GM18867 (cell line): Measurements from ENCODE around the gene GLB1L3.
"Not testable (repeated sequence)": the region's sequence is repeated elsewhere in the genome, so short reads cannot be mapped to it uniquely, and the experiment has no call there.

Source experiments
- ATAC-seq: cut with Tn5 transposase; IDR thresholded peaks from one replicate; pipeline ENCODE4 v1.9.1; 2021; ENCODE audit warnings: mild to moderate bottlenecking, moderate library complexity; ENCODE audit not compliant: unreplicated experiment

GLB1L3 gene

DNA sequence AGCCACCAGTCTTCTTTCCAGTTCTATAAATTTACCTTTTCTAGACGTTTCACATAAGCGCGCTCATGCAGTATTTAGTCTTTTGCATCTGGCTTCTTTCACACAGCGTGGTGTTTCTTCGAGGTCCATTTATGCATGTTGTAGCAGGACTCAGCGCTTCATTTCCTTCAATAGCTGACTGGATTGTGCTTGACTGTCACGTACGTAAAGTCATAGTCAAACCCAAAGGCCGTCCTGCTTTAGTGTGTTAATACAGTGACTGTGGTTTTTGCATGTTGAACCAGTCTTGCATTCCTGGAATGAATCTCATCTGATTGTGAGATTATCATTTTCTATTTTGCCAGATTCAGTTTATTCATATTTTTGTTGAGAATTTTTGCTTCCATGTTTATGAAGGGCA lies 18.5 kb downstream of the GLB1L3 start:
- no peak for ATAC-seq

DNA sequence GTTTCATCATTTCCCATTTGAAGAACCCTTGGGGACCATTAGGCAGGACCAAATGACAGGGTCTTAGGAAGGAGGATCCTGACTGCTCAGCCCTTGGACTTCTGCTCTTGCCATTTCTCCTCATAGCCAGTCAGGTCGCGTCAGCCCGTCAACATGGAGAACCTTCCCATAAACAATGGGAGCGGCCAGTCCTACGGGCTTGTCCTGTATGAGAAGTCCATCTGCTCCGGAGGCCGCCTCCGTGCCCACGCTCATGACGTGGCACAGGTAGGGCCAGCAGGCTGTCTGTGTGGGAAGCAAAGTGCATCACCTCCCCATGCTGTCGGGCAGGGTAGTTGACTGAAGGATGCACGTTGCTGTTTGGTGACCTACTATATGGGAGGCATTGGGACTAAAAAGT lies 36.0 kb downstream of the GLB1L3 start:
- ATAC-seq, result no peak

GRCh38 chr11:134312807-134313206 lies 36.6 kb downstream of the GLB1L3 start:
- ATAC-seq, result no peak

DNA sequence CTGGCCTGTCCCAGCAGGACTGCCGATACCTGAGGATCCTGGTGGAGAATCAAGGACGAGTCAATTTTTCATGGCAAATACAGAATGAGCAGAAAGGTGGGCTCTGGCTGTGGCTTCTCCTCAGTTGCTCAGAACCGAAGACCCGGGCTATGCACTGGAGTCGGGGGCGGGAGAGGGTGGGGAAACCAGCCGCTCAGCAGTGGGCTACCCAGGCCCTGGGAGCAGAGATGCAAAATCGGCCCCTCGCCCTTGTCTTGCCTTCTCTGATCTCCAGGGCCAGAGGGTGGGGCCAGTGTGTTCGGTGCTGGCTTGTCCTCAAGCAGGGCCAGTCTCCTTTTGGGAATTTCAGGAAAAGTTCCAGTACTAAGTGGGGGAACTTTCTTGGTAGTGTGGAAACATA lies 37.2 kb downstream of the GLB1L3 start:
- no peak for ATAC-seq

DNA sequence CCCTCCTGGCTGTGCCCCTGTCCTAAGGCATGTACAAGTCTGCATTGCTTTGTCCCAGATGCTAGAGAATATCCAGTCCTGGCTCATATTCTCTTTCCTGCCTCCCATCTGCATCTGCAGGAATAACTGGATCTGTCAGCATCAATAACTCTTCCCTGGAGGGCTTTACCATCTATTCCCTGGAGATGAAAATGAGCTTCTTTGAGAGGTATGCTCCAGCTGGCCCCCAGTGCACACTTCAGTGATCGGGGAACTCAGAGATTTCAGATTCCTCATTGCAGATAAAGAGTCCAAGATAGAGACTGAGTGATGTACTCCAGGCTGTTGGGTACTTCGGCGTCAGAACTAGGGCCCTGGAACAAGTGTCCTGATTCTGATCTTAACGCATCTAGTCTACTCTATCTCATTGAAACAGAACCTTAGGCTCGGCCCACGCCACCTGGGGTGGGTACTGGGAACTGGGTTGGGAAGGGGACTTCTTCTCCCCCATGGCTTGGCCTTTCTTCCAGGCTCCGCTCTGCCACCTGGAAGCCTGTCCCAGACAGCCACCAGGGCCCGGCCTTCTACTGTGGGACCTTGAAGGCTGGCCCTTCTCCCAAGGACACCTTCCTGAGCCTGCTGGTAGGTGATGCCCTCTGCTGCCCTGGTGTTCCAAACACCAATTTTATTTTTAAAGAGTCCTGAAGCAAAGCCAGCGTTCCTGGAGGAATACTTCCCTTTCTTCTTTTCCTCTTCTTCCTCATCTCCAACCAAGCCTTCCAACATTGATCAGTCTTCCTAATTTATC lies 37.8 kb downstream of the GLB1L3 start:
- ATAC-seq, result no peak

- ATAC-seq, result no peak
Measured at GRCh38 chr11:134317103-134317502, 40.9 kb downstream of the GLB1L3 start.

DNA sequence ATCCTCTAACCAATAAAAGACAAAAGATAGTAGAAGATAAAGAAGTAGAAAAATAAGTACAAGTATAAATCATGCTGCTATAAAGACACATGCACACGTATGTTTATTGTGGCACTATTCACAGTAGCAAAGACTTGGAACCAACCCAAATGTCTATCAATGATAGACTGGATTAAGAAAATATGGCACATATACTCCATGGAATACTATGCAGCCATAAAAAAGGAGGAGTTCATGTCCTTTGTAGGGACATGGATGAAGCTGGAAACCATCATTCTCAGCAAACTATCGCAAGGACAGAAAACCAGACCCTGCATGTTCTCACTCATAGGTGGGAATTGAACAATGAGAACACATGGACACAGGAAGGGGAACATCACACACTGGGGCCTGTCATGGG lies 45.2 kb downstream of the GLB1L3 start:
- not testable (repeated sequence) for ATAC-seq

GRCh38 chr11:134322553-134322952 lies 46.4 kb downstream of the GLB1L3 start:
- no peak for ATAC-seq

DNA sequence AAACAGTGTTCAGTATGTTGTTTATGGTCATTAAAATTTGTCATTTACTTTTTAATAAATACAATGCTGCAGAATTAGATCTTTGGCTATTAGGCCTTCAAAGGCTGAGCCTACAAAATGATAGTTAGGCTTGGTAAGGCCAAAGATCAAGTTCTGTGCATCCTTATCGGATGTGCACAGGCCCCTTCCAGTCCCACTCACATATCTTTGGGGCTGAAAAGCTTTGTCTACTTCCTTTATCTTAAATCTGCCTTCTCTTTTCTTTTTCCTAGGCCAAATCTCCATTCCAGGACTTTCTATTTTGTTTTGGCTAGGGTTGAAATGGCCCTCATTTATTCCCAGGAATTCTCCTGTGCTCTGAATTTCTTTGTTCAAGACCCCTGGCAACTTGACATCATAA lies 52.3 kb downstream of the GLB1L3 start:
- ATAC-seq, result no peak

DNA sequence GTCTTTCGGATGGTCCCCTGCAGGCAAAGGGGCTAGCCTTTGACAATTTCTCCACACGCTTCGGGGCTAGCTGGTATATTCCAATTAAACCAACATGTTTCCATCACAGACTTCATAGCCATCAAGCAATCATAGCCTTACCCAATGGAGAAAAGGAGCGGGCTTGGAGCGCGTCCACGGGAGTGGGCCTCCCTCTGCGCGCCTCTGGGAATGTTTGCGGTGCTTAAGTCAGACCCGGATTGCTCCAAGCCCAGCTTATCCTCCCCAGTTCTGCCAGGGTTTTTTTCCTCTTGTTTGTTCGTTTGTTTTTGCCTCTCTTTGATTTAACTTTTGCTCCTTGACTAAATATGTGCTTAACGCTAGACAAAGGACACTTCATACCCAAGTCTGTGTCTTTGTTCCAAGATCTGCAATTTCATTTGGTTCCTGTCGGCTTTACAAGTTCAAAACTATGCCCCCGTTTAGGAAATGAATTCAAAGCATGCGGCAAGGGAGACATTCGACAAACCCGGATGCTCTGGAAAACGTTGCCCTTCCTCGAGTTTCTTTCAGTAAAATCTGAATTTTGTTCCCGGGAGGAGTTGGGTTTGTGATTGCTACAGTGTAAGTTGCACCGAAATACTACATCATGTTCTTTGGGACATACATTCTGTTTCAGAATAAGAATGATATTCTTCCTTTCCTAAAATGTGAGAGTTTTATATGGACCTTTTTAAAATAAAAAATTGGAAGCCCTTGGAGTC lies 54.6 kb downstream of the GLB1L3 start:
- no peak for ATAC-seq

- ATAC-seq, result peak; percentile 86
Measured at GRCh38 chr11:134331354-134332188, 55.4 kb downstream of the GLB1L3 start, which contains the start of gene GLB1L2. Gene GLB1L2 (plus strand): TSS chr11:134331988. CDS start chr11:134332062, 74 bp downstream.

- no peak for ATAC-seq
Measured at GRCh38 chr11:134332189-134332631, 56.0 kb downstream of the GLB1L3 start.

GRCh38 chr11:134332782-134333181 lies 56.6 kb downstream of the GLB1L3 start:
- ATAC-seq, result no peak

GRCh38 chr11:134333312-134333711 lies 57.1 kb downstream of the GLB1L3 start:
- ATAC-seq, result no peak

DNA sequence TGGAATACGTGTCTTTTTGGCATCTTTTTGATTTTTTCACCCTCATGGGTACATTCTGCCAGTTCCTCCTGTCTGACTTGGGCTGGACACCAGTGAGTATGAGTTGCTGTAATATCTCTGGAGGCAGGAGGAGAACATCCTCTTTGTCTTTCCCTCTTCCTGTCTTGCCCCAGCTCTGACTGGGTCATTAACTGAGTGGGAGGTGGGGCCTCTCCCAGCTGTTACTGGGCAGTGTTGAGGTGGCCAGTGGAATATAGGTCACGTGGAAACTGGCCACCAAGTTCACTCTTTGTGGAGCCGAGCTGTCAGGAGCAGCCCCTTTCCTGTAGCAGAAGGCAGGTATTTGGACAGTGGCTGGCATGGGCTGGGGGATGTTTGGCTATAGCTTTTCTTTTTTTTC lies 57.8 kb downstream of the GLB1L3 start:
- no peak for ATAC-seq

- ATAC-seq, result no peak
Measured at GRCh38 chr11:134334796-134335571, 58.8 kb downstream of the GLB1L3 start.

DNA sequence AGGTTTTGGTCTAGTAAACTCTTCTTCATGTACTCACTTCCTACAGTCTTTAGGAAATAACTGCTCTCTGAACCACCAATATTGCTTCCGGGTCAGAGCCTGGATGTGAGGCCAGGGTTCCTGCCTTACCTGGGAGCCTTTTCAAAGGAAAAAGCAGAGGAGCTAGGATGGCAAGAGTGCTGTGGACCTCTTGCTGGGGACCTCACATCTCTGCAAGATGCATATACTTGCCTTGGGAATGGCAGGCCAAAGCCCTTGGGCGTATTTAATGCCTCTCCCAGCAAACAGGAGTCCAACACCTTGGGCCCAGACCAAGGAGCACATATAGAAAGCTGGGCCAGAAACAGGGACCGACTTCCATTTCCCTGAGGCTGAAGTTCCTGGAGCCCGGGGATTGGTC lies 60.9 kb downstream of the GLB1L3 start:
- no peak for ATAC-seq

DNA sequence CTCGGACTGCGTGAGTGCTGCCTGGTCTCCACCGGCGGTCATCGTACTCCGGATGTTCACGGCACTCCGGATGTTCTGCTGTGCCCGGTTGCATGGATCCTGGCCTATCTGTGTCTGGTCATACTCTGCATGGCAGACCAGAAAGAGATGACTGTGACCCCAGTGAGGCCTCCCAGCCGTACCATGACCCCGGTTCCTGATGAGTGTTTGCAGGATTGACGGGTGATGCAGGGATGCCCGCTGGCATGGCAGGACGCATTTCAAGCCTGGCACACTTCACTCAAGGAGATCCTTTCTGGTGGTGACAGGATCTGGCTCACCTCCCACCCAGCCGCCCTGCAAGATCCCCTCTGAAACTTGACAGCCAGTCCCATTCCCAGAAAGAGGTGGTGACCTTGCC lies 61.9 kb downstream of the GLB1L3 start:
- no peak for ATAC-seq

- no peak for ATAC-seq
Measured at GRCh38 chr11:134338654-134339053, 62.5 kb downstream of the GLB1L3 start.

GRCh38 chr11:134339756-134340155 lies 63.6 kb downstream of the GLB1L3 start:
- ATAC-seq, result no peak
